HG03280 (cell line): ENCODE results near the gene CEP57.

Experiments used
- ATAC-seq: cut with Tn5 transposase; IDR thresholded peaks from one replicate; pipeline ENCODE4 v1.9.1; 2021; ENCODE audit warnings: mild to moderate bottlenecking, moderate library complexity; ENCODE audit not compliant: unreplicated experiment

Gene CEP57

DNA sequence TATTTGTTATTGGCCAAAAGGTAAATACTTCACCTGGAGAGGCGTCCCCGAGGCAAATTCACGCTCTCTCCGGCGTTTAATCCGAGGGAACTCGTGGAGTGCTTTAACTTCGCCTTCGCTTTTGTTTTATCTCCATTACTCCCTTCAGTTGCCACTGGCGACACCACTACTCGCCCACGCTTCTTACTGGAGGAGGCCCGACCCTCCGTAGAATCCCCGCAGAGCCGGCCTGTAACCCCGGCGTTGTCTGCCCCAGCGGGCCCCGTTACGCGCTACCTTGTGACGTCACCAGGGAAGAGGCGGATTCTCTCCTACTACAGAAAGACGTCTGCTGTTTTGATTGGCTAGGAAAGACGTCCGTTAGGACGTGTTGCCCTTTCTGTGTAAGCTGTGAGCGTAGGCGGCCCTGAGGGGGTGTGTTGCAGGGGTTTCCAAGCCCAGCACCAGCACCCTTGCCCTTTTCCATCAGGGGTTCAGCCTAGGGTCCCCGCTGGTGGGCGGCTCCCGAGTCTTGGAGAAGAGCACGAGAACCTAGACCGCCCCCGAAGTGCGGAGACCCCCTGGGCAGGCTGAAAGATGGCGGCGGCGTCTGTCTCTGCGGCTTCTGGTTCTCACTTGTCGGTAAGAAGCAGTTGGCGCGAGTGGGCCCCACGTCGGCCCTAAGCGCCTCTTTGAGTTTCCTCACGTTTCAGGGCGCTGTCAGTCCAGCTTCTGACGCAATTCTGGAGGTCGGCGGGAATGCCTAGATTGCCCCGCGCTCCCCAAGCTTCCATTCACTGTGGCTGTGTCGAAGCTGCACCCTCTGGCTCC is at the start of gene CEP57:
TSS of gene CEP57 (plus strand) at position 376 of the 810 bp plus-strand sequence. CDS start at position 577, 201 bp downstream.
- peak; percentile 67 for ATAC-seq

DNA sequence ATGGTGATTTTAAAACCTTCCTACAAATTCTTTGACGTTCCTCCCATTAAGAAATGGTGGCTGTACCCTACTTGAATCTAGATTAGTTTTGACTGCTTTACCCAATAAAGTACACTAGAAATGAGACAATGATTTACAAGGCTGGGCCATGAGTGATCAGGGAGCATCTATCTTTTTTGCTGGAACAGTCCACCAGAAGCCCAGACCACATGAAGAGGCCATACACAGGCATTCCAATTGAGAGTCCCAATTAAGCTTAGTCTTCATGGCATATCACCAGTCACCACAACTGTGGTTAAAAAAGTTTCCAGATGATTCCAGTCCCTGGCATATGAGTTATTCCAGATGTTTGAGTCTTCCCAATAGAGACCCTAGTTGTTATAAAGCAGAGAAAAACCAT is 40.2 kb upstream of the CEP57 start:
- ATAC-seq = no peak

DNA sequence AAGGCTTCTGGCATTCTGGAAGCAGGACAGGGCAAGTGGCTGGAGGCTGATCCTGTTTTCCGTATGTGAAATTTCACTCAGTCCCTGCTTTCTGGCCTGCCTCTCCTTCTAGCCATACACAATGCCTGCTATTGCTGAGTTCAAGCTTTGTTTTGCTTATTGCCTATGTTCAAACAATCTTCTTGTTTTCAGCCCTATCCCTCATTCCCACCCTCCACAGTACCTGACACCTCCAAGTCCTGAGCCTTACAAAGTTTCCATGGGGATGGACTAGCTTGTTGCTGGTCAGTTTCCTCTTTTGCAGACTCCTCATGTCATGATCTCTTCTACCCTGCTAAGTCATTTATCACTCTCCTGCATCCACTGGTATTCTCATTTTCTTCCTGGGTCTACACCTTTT is 38.8 kb upstream of the CEP57 start:
- no peak for ATAC-seq

DNA sequence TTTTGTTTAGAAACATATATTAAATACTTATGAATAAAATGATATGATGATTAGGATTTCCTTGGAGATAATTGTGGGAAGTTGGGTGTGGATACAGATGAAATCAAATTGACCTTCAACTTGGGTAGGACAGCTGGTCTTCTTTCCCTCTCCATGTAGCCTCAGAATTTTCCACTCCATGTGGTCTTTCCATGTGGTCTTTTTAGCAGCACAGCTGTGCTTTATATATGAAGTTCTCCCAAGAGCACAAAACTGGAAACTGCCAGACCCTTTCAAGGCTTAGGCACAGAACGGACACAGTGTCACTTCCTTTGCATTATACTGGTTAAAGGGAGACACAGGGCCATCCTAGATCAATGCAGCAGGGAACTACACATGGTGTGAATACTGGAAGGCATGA is 29.4 kb upstream of the CEP57 start:
- no peak for ATAC-seq

DNA sequence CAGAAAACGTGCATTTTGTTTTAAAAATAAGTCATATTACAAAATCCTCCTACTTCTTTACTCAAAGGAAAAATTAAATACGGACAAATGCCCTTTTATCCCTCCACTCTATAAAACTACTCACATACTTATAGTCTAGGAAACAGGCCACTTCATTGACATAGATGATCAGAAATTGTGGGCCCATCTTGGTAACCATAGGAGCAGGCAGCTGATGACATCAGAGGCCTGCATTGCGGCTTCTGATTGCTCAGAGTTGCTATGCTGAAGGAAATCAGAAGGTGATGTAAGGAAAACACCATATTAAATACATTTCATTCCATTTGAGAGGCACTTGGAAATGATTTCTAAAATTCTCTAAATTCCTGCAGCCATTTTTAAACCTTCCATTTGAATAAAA is 27.8 kb upstream of the CEP57 start:
- ATAC-seq = no peak

DNA sequence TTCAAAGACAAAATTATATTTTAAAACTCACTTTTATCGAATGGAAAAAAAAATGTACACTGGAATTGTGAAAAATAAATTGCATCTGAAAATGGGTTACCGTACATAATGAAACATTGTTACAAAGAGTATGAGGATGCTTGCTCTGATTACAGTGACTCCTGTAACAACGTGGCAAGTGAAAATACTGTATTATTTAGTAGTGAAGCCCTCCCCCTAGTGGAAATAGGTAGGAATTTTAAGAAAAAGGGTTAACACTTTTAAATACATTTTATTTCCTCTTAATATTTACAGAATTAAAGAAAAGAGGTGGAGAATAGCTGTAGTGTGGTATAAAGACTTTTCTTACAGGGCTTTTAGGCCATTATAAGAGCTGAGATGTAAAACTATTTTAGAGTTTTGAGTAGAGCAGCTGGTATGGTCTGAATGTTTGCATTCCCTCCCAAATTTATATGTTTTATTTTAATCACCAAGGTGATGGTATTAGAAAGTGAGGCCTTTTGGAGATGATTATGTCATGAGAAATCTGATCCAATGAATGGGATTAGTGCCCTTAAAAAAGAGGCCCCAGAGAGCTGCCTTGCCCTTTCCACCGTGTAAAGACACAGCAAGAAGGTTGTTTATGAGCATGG is 25.9 kb upstream of the CEP57 start:
- peak; percentile 74 for ATAC-seq

GRCh38 chr11:95766701-95767100 is 23.6 kb upstream of the CEP57 start:
- ATAC-seq = no peak

DNA sequence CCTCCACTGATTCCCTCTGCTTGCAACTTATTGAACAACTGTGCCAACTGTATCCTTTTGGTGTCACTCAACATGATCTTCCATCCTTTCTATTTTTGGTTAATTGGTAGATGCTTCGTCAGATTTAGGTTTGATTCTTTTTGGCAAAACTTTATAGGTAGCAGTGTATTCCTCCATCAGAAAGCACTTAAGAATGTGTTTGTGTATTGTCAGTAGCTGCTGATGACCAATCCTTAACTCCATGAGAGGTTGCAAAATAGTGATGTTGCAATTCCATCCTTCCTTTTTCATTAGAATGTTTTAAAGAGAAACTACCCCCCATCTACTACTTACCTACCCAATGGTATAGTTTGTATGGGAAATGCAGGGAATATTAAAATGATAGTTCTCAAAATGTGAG is 22.8 kb upstream of the CEP57 start:
- ATAC-seq = no peak

- ATAC-seq = no peak
These were observed 21.8 kb upstream of the CEP57 start for GRCh38 chr11:95768521-95768920.

- no peak for ATAC-seq
These were observed 13.4 kb upstream of the CEP57 start for GRCh38 chr11:95776859-95777258.

GRCh38 chr11:95778699-95779098 is 11.6 kb upstream of the CEP57 start:
- ATAC-seq = no peak

DNA sequence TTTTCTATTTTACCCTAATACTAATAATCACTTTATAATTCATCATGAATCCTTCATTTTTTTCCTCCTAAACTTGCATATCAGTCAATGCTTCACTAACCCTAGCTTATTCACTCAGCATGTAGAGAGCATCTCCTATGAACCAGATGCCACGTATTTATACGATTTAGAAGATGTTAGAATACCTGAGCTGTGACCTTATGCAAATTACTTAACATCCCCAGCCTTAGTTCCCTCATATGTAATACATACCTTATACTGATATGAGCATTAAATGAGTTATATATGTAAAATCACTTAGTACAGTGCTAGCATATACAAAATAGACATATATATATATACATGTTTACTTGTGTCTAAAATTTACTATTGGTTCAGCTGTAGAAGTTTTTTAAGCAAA is 9.8 kb upstream of the CEP57 start:
- no peak for ATAC-seq

DNA sequence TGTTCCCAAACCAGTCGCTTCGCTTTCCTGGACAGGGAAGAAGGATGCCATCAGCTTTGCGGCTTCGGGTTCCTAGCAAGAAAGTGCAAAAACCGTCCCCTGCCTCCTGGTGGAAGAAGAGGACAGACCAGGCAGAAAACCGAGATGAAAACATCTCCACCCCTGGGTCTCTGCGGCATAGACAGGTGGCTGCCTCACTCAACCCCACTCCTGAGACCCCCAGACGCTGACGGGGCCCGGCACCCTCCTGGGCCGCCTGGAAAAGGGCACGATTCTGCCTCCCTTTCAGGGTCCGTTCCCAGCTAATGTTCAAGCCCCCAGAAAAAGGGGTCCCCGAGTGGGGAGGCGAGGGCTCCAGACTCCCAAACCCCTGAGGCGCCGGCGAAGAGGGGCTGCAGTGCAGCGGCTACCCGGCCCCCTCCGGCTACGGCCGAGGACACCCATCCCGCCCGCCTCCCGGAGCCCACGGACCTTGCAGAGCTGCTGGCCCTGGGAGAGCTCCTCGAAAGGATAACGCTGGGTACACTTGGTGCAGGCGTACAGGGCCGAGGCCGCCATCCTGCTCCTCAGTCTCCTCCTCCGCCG is 1.3 kb upstream of the CEP57 start:
- no peak for ATAC-seq

DNA sequence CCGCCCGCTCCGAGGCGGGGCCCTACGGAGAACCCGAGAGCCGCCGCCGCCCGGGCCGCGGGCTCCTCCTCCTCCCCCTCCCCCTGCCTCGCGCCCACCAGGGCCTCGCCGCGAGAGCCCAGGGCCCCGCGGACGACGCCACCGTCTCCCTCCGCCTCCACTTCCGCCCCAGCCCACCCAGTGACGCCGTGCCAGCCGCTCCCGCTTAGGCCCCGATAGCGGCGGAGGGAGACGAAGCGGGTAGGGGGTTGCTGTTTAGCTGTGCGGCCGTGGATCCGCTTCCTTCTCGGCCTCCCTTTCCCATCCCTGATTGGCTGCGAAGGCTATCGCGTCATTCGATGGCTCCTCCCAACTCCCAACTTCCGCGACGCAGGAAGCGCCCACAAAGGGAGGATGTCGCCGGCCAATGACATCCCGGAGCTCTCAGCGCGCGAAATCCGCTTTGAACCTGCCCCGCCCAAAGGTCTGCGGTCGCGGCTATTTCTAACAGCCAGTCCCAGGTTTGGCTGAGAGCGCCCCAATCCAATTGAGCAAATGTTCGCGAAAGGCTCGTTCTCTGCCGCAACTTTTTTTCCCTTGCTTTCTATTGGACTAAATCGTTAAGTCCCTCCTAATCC is 684 bp upstream of the CEP57 start, which contains the start of gene FAM76B:
TSS of gene FAM76B (minus strand) at position 277 of the 617 bp plus-strand sequence. CDS start 304 bp downstream, outside the sequence.
- peak; percentile 69 for ATAC-seq

DNA sequence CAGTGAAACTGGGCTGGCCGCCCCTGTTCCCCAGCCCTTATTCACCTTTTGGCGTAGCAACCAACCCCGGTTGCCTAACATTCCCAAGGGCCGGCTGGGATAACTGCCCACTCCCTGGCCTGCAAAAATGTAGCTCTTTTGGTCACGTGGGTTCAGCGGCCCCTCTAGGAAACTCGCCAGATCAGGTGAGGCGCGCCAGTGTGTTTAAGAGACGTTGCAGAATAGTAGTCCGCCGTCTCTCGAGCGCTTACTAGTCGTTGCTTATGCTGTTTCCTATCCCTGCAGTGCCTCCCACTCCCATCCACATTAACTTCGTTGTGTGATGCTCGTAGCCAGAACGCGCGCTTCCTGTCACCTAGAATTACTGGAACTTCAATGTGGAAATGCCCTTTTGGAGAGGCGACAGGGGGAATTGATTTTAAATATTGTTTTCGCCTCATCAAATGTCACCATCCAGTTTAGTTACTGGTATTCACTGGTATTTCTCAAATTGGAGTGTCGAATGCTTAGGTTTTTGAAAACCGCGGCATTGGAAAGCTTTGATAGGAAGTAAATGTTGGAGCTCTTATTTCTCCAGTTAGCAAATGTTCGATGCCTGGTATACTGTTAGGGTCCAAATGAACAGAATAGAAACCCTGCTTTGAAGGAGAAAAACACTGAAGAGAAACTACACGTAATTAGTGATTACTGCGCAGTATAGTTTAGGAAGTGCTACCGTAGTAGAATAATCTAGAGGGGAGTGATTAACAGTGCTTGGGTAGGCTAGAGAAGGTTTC is 823 bp downstream of the CEP57 start:
- no peak for ATAC-seq

DNA sequence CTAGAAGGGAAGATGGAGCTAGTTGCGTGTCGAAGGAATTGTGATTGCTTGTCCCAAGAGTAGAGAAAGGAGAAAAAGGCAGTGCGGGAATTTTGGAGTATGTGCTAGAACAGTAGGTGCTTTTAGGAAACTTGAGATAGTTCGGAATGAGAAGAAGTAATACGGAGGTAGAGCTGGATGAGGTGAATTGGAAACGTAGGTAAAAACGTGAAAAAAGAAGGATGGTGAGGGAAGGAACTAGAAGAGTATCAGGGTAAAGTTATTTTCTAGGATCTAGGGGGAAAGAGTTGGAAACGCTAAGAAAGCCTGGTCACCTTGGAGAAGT is 1.4 kb downstream of the CEP57 start:
- no peak for ATAC-seq

- no peak for ATAC-seq
These were observed 1.9 kb downstream of the CEP57 start for GRCh38 chr11:95792200-95792599.

GRCh38 chr11:95792700-95793099 is 2.4 kb downstream of the CEP57 start:
- no peak for ATAC-seq

DNA sequence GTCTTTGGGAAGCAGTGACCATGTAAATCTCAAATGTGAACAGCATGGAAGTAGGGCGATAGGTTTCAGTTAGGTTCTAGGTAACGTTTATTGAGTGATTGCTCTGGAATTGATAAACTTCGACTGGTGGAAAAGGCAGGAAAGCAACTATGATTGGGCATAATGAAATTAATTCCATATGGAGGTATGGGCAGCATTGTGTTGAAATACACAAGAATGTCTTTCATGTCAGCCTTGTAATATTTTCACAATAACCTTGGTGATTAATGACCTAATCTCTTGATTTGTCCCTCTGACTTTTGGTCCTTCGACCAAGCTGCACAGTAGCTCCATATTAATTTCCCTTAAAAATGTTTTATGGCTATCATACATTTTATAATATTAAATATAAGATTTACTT is 2.8 kb downstream of the CEP57 start:
- no peak for ATAC-seq

DNA sequence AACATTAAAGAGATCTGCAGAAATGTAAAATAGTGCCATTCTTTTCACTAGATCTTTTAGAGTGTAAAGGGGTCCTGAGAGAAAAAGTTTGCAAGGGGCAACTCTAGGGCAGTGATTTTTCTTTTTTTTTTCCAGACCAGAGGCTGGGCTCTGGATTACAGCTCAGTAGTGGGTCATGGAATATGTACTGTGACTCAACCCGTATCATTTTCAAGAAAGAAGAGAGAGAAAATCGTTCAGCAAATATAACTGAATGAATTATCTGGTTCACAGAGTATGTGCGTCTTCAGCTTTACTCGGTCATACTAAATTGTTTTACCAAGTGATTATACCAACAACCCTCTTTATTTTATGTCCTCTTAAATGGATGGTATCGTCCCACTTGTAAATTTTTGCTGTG is 3.8 kb downstream of the CEP57 start:
- no peak for ATAC-seq
